ENCODE results near the gene ZNF329. TPM values are rescaled to one million over a fixed set of nuclear protein-coding genes. Genes with fewer than 3 reads are reported as not detected.

Gene ZNF329
- total RNA-seq, 4 donors from 2014 or later, result 15.6 to 20.6 (median 17.6) TPM

DNA sequence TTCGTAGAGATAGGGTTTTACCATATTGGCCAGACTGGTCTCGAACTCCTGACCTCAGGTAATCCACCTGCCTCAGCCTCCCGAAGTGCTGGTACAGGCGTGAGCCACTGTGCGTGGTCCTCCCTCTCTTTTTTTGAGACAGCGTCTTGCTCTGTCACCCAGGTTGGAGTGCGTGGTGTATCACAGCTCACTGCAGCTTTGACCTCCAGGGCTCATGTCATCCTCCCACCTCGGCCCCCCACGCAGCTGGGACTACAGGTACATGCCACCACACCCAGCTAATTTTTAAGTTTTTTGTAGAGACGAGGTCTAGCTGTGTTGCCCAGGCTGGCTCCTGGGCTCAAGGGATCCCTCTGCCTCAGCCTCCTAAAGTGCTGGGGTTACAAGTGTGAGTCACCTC, 70.8 kb downstream of the ZNF329 start:
- H3K27me3 ChIP-seq, result no peaks in the 10 kb centered on the region
- peaks cover 11 to 15% of the 10 kb centered on the region in 2 donors for H3K36me3 ChIP-seq
- 96 to 97% methylated on average over 10 of the region's 10 CpGs for WGBS, 2 donors
- intact Hi-C loops (cut with DNase I), result no loop called here
- no peak for TF ChIP-seq POLR2A (IDR thresholded peaks at IDR 0.05)
- TF ChIP-seq, protein P1, sequence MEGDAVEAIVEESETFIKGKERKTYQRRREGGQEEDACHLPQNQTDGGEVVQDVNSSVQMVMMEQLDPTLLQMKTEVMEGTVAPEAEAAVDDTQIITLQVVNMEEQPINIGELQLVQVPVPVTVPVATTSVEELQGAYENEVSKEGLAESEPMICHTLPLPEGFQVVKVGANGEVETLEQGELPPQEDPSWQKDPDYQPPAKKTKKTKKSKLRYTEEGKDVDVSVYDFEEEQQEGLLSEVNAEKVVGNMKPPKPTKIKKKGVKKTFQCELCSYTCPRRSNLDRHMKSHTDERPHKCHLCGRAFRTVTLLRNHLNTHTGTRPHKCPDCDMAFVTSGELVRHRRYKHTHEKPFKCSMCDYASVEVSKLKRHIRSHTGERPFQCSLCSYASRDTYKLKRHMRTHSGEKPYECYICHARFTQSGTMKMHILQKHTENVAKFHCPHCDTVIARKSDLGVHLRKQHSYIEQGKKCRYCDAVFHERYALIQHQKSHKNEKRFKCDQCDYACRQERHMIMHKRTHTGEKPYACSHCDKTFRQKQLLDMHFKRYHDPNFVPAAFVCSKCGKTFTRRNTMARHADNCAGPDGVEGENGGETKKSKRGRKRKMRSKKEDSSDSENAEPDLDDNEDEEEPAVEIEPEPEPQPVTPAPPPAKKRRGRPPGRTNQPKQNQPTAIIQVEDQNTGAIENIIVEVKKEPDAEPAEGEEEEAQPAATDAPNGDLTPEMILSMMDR (IDR thresholded peaks at IDR 0.05), result no peak
- no peak for DNase-seq
- H3K4me3 ChIP-seq (replicated peaks in 1 of 3), result no peak overlapping the region
- H3K4me1 ChIP-seq, result no peaks in the 10 kb centered on the region
- no peak overlapping the region for H3K27ac ChIP-seq
- H3K9me3 ChIP-seq, result no peaks in the 10 kb centered on the region

Other genes with a start within 250 kb of the ZNF329 start
- gene ZNF417, start 234.2 kb downstream of the ZNF329 start, total RNA-seq, result 10 to 100 TPM; 17.7 to 33.0 (median 25.1) TPM
- gene ZNF418, start 215.4 kb downstream of the ZNF329 start, total RNA-seq, result 10 to 100 TPM in 3 of 4 donors, 1 to 10 TPM in 1; 9.3 to 17.2 (median 11.7) TPM
- 10 to 100 TPM in 1 of 4 donors, 1 to 10 TPM in 3; 5.7 to 11.1 (median 6.3) TPM for gene ZNF256, start 203.1 kb downstream of the ZNF329 start, total RNA-seq
- gene C19orf18, start 176.3 kb downstream of the ZNF329 start, total RNA-seq, result not detected
- 10 to 100 TPM; 30.2 to 60.4 (median 38.6) TPM for gene ZNF606, start 148.0 kb downstream of the ZNF329 start, total RNA-seq
- gene ZSCAN1, start 116.8 kb downstream of the ZNF329 start, total RNA-seq, result 1 to 10 TPM in 3 of 4 donors, under 1 TPM in 1; 0.88 to 7.5 (median 3.4) TPM
- 10 to 100 TPM; 12.6 to 22.9 (median 18.1) TPM for gene ZNF135, start 91.5 kb downstream of the ZNF329 start, total RNA-seq
- gene ZSCAN18, start 52.6 kb downstream of the ZNF329 start, total RNA-seq, result 100 to 1,000 TPM; 129 to 150 (median 132) TPM
- 10 to 100 TPM; 43.0 to 75.3 (median 49.9) TPM for gene ZNF274, start 32.3 kb upstream of the ZNF329 start, total RNA-seq
- gene ZNF544, start 78.1 kb upstream of the ZNF329 start, total RNA-seq, result 100 to 1,000 TPM in 1 of 4 donors, 10 to 100 TPM in 3; 64.7 to 103 (median 76.5) TPM
- gene ZNF8, start 128.2 kb upstream of the ZNF329 start, total RNA-seq, result 10 to 100 TPM in 3 of 4 donors, 1 to 10 TPM in 1; 9.7 to 14.7 (median 10.3) TPM
- gene ERVK3-1, start 154.6 kb upstream of the ZNF329 start, total RNA-seq, result 10 to 100 TPM; 56.3 to 87.2 (median 64.5) TPM
- gene ZSCAN22, start 176.2 kb upstream of the ZNF329 start, total RNA-seq, result 1 to 10 TPM; 3.0 to 4.5 (median 4.2) TPM
- gene A1BG, start 202.7 kb upstream of the ZNF329 start, total RNA-seq, result 10 to 100 TPM in 1 of 4 donors, 1 to 10 TPM in 2, under 1 TPM in 1; 0.50 to 14.9 (median 3.4) TPM
- gene ZNF497, start 212.0 kb upstream of the ZNF329 start, total RNA-seq, result 10 to 100 TPM in 1 of 4 donors, 1 to 10 TPM in 3; 7.1 to 16.2 (median 8.1) TPM
- gene ZNF837, start 230.2 kb upstream of the ZNF329 start, total RNA-seq, result 10 to 100 TPM in 3 of 4 donors, 1 to 10 TPM in 1; 6.3 to 16.4 (median 15.1) TPM
- 1,000 to 10,000 TPM; 1,209 to 2,449 (median 1,340) TPM for gene RPS5, start 236.5 kb upstream of the ZNF329 start, total RNA-seq
- under 1 TPM in 1 of 4 donors, not detected in 3; 0.33 TPM for gene RNF225, start 244.9 kb upstream of the ZNF329 start, total RNA-seq

Measured in thyroid gland (tissue), 4 donors.